ENCODE measurements around the gene SGCE.

- TF ChIP-seq, protein P1, sequence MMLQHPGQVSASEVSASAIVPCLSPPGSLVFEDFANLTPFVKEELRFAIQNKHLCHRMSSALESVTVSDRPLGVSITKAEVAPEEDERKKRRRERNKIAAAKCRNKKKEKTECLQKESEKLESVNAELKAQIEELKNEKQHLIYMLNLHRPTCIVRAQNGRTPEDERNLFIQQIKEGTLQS (CRISPR knock-in tag; conservative IDR thresholded peaks at IDR 0.05) = no peak
- TF ChIP-seq, protein P2, sequence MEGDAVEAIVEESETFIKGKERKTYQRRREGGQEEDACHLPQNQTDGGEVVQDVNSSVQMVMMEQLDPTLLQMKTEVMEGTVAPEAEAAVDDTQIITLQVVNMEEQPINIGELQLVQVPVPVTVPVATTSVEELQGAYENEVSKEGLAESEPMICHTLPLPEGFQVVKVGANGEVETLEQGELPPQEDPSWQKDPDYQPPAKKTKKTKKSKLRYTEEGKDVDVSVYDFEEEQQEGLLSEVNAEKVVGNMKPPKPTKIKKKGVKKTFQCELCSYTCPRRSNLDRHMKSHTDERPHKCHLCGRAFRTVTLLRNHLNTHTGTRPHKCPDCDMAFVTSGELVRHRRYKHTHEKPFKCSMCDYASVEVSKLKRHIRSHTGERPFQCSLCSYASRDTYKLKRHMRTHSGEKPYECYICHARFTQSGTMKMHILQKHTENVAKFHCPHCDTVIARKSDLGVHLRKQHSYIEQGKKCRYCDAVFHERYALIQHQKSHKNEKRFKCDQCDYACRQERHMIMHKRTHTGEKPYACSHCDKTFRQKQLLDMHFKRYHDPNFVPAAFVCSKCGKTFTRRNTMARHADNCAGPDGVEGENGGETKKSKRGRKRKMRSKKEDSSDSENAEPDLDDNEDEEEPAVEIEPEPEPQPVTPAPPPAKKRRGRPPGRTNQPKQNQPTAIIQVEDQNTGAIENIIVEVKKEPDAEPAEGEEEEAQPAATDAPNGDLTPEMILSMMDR (IDR thresholded peaks at IDR 0.05) = no peak
- TF ChIP-seq CREM (CRISPR knock-in tag; IDR thresholded peaks at IDR 0.05) (no peak), E2F5 (CRISPR knock-in tag; IDR thresholded peaks at IDR 0.05) (no peak), MXD4 (CRISPR knock-in tag; IDR thresholded peaks at IDR 0.05; ENCODE audit: borderline replicate concordance) (no peak), NR2C2 (CRISPR knock-in tag; IDR thresholded peaks at IDR 0.05) (no peak), KAT7 (CRISPR knock-in tag; IDR thresholded peaks at IDR 0.05; ENCODE audit: borderline replicate concordance) (no peak)
Measured at GRCh38 chr7:94655126-94655847, 646 bp downstream of the SGCE start.

All from WTC11 (cell line).